Endothelial cell of umbilical vein (primary cell): ENCODE data around the gene TM9SF3. TPM values are rescaled to one million over a fixed set of nuclear protein-coding genes. Genes with fewer than 3 reads are reported as not detected.

Experiments used
- BruUV-seq: library from RNA; stranded (reverse); fragments of 400-500 nt; replicated peaks from 2 replicates; lab custom pipeline; 2021; lab: Mats Ljungman, UMichigan
- CTCF ChIA-PET: fragments of 300-600, 350-600 bp; sonication (Branson Sonifier 250); formaldehyde crosslinking; loops from one replicate; lab custom pipeline; 2021; ENCODE audit warnings: antibody characterized with exemption, inconsistent platforms; lab: Charles Lee
- POLR2A ChIA-PET: fragments of 300-600, 350-600 bp; sonication (Branson Sonifier 250); formaldehyde crosslinking; loops from one replicate; lab custom pipeline; 2021; ENCODE audit warnings: antibody characterized with exemption, inconsistent platforms; lab: Charles Lee
- DNase-seq: peaks from one replicate; pipeline ENCODE4 v3.0.0-alpha.2; 2011; ENCODE audit warnings: low read depth, low spot score
- FAIRE-seq: peaks from 2 replicates; lab custom pipeline; 2011; peaks lifted over from hg19 to GRCh38; lab: Jason Lieb, UNC
- H2AFZ ChIP-seq: 2 replicates; pipeline ENCODE4 v1.6.0; 2012; ENCODE audit warnings: low read depth, low read length, control low read depth, inconsistent platforms
- H3K27ac ChIP-seq: 2 replicates; pipeline ENCODE4 v1.5.1; 2011; ENCODE audit warnings: low read depth, mild to moderate bottlenecking, control low read depth, low read length, moderate library complexity; ENCODE audit not compliant: insufficient read depth
- H3K27me3 ChIP-seq, 2 experiments: 2 replicates each; pipeline versions ENCODE4 v1.6.0 to v1.6.1; 2011; ENCODE audit warnings: low read length in 2 of 2, mixed read lengths in 1 of 2; ENCODE audit not compliant: control insufficient read depth in 2 of 2, insufficient read depth in 2 of 2
- H3K36me3 ChIP-seq, 2 experiments: 2 replicates in 1 of 2; 3 replicates in 1 of 2; pipeline ENCODE4 v1.5.1; 2011; ENCODE audit warnings: low read length in 2 of 2, mild to moderate bottlenecking in 1 of 2, moderate library complexity in 1 of 2; ENCODE audit not compliant: control insufficient read depth in 2 of 2, insufficient read depth in 2 of 2; ENCODE audit errors: extremely low read depth in 1 of 2
- H3K4me1 ChIP-seq: 3 replicates; pipeline ENCODE4 v1.5.1; 2011; ENCODE audit warnings: mild to moderate bottlenecking, low read length; ENCODE audit not compliant: control insufficient read depth, insufficient read depth; ENCODE audit errors: extremely low read depth
- H3K4me2 ChIP-seq: 2 replicates; pipeline ENCODE4 v1.6.1; 2011; ENCODE audit warnings: low read length, control low read depth, mixed read lengths; ENCODE audit not compliant: insufficient read depth
- H3K4me3 ChIP-seq, 3 experiments: fragments of 200-600 bp in 1 of 3; sonication (generic), shearing (Covaris generic) in 1 of 3; replicated peaks in 1 of 3; 2 replicates each; pipeline ENCODE4 v1.5.1; 2011 to 2016; ENCODE audit warnings: control low read depth in 3 of 3, low read length in 3 of 3, mild to moderate bottlenecking in 2 of 3, inconsistent platforms in 1 of 3, low read depth in 1 of 3, moderate library complexity in 1 of 3; ENCODE audit not compliant: insufficient read depth in 1 of 3
- H3K79me2 ChIP-seq: 2 replicates; pipeline ENCODE4 v1.6.0; 2012; ENCODE audit warnings: low read length, inconsistent platforms; ENCODE audit not compliant: control insufficient read depth, insufficient read depth
- H3K9ac ChIP-seq: replicated peaks from 2 replicates; pipeline ENCODE3; 2011; ENCODE audit warnings: low read length, control low read depth; ENCODE audit not compliant: insufficient read depth; ENCODE audit errors: extremely low read depth
- H3K9me1 ChIP-seq: replicated peaks from 3 replicates; pipeline ENCODE4 v1.6.0; 2011; ENCODE audit warnings: mild to moderate bottlenecking, low read length; ENCODE audit not compliant: control insufficient read depth, insufficient read depth; ENCODE audit errors: extremely low read depth
- H3K9me3 ChIP-seq: replicated peaks from 2 replicates; pipeline ENCODE4 v1.5.1; 2012; ENCODE audit warnings: low read length, inconsistent platforms; ENCODE audit not compliant: control insufficient read depth, insufficient read depth
- H4K20me1 ChIP-seq: replicated peaks from 2 replicates; pipeline ENCODE3; 2011; ENCODE audit warnings: mild to moderate bottlenecking, low read length; ENCODE audit not compliant: control insufficient read depth, insufficient read depth; ENCODE audit errors: extremely low read depth
- EZH2 ChIP-seq: IDR thresholded peaks from 2 replicates; pipeline ENCODE4 v1.6.1; 2012; ENCODE audit warnings: borderline replicate concordance, low read depth, mild to moderate bottlenecking, moderate library complexity, low read length, inconsistent platforms; ENCODE audit not compliant: severe bottlenecking
- FOS ChIP-seq: IDR thresholded peaks from 2 replicates; pipeline ENCODE4 v1.6.1; 2011; ENCODE audit warnings: mild to moderate bottlenecking, low read length, moderate library complexity, borderline replicate concordance; ENCODE audit not compliant: insufficient read depth
- GATA2 ChIP-seq: IDR thresholded peaks from 2 replicates; pipeline ENCODE4 v1.7.0; 2011; ENCODE audit warnings: low read depth, mild to moderate bottlenecking, moderate library complexity, mixed read lengths, low read length; ENCODE audit not compliant: insufficient read length, insufficient read depth
- JUN ChIP-seq: IDR thresholded peaks from 2 replicates; pipeline ENCODE4 v1.6.1; 2011; ENCODE audit warnings: borderline replicate concordance, low read depth; ENCODE audit not compliant: insufficient read length, insufficient read depth
- MYC ChIP-seq: IDR thresholded peaks from one replicate; pipeline ENCODE4 v1.6.1; 2011; ENCODE audit warnings: mild to moderate bottlenecking, low read depth, low read length
- POLR2A ChIP-seq: IDR thresholded peaks from 2 replicates; pipeline ENCODE4 v1.6.1; 2012; ENCODE audit warnings: low read depth, mild to moderate bottlenecking, control low read depth, low read length
- POLR2AphosphoS5 ChIP-seq: IDR thresholded peaks from 2 replicates; pipeline ENCODE4 v1.6.1; 2012; ENCODE audit warnings: low read depth, mild to moderate bottlenecking, control low read depth, low read length, moderate library complexity; ENCODE audit not compliant: insufficient read depth
- dilution Hi-C: fragments of 300-500 bp; cut with MboI; formaldehyde crosslinking; loops from one replicate; pipeline ENCODE4 v1.15.0; 2019; ENCODE audit warnings: low sequenced_read_pairs; ENCODE audit not compliant: extremely low pct_ligation_motif_present
- intact Hi-C: fragments of 100-400 bp; cut with micrococcal nuclease; formaldehyde crosslinking; loops from one replicate; pipeline ENCODE4 v1.10.0; 2022
- polyA plus RNA-seq, 4 experiments: library from polyadenylated mRNA; depleted of rRNA in 3 of 4; stranded (reverse) in 3 of 4; unstranded in 1 of 4; fragments of >200 nt; gene quantifications; 2 replicates each; pipeline versions ENCODE4 v1.2.1 to v1.2.3, GENCODE V29; 2011 to 2012; ENCODE audit warnings: missing spikeins in 1 of 4
- total RNA-seq: library from RNA; stranded (reverse); gene quantifications from 2 replicates; pipeline ENCODE4 v1.2.3, GENCODE V29; 2021
- TF ChIP-seq, protein P1 (sequence below), 2 donors: IDR thresholded peaks; 1 replicate in 1 of 2; 2 replicates in 1 of 2; pipeline ENCODE4 v1.5.1; 2011; ENCODE audit warnings: low read length in 2 of 2, mild to moderate bottlenecking in 2 of 2, moderate library complexity in 2 of 2, control low read depth in 1 of 2, inconsistent platforms in 1 of 2, low read depth in 1 of 2; ENCODE audit not compliant: insufficient read depth in 1 of 2; ENCODE audit errors: extremely low read depth in 1 of 2
- TF ChIP-seq, protein P2 (sequence below): IDR thresholded peaks from 2 replicates; pipeline ENCODE4 v1.6.1; 2011; ENCODE audit not compliant: insufficient read depth, insufficient read length

The TM9SF3 gene
- total and polyA plus RNA-seq, 2 donors (not counting 3 experiments of a cell fraction or from before 2014, with no cell fraction given): 133 to 144 TPM

- POLR2A ChIA-PET: no interaction called here
- FAIRE-seq (no peak), DNase-seq (no peak)
- H3K9me1 ChIP-seq: no peaks in the 10 kb centered on the region
- TF ChIP-seq POLR2A: no peak
- TF ChIP-seq GATA2: no peak
- TF ChIP-seq JUN: no peak
- peaks cover 3 to 17% of the 10 kb centered on the region in 2 experiments for H3K27me3 ChIP-seq
- no peak overlapping the region for H3K9ac ChIP-seq
- no peak overlapping the region for H3K27ac ChIP-seq
- no peaks in the 10 kb centered on the region for H4K20me1 ChIP-seq
- H3K4me1 ChIP-seq: no peaks in the 10 kb centered on the region
- H3K79me2 ChIP-seq: no peaks in the 10 kb centered on the region
- no peak overlapping the region for H3K4me2 ChIP-seq
- intact Hi-C loops: no loop called here
- no peak overlapping the region for H3K4me3 ChIP-seq
- H3K9me3 ChIP-seq: no peaks in the 10 kb centered on the region
- BruUV-seq: no TSS peak
- dilution Hi-C loops: no loop called here
- CTCF ChIA-PET: interaction anchor here (1.2 kb wide), 1 partner anchor 15 kb away, joined by 3 read pairs; no protein-coding TSS in a partner anchor
- no peak overlapping the region for H2AFZ ChIP-seq
- no peaks in the 10 kb centered on the region for H3K36me3 ChIP-seq
These were observed 22.0 kb upstream of the TM9SF3 start for GRCh38 chr10:96608805-96609204.

DNA sequence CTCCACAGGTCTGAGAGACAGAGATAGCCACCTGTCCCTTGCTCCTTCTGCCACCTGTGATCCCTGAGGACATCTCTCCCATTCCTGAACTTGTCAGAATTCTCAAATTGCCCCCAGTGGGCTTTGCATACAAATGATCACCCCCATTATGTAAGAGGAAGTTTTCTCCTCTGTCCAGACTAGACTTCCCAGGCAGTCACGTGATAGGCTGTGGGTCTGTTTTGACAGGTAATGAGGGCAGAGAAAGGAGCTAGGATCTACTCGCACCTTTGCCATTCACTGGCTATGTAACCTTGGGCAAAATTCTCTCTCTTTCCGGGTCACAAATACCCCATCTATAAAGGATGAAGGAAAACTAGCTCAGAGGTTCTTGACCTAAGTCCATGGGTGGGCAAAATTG lies 21.4 kb upstream of the TM9SF3 start:
- dilution Hi-C loops (no loop called here), intact Hi-C loops (no loop called here)
- TF ChIP-seq FOS (no peak), POLR2A (no peak), POLR2AphosphoS5 (no peak), JUN (no peak), MYC (no peak), EZH2 (no peak), GATA2 (no peak)
- TF ChIP-seq, protein P1, sequence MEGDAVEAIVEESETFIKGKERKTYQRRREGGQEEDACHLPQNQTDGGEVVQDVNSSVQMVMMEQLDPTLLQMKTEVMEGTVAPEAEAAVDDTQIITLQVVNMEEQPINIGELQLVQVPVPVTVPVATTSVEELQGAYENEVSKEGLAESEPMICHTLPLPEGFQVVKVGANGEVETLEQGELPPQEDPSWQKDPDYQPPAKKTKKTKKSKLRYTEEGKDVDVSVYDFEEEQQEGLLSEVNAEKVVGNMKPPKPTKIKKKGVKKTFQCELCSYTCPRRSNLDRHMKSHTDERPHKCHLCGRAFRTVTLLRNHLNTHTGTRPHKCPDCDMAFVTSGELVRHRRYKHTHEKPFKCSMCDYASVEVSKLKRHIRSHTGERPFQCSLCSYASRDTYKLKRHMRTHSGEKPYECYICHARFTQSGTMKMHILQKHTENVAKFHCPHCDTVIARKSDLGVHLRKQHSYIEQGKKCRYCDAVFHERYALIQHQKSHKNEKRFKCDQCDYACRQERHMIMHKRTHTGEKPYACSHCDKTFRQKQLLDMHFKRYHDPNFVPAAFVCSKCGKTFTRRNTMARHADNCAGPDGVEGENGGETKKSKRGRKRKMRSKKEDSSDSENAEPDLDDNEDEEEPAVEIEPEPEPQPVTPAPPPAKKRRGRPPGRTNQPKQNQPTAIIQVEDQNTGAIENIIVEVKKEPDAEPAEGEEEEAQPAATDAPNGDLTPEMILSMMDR (IDR thresholded peaks at IDR 0.05; ENCODE audit: extremely low read depth in 1 of 2, insufficient read depth in 1 of 2, low read depth in 1 of 2, low read length in 2 of 2): no peak
- TF ChIP-seq, protein P2, sequence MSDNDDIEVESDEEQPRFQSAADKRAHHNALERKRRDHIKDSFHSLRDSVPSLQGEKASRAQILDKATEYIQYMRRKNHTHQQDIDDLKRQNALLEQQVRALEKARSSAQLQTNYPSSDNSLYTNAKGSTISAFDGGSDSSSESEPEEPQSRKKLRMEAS: no peak
- no peak overlapping the region for H3K4me2 ChIP-seq
- H3K9ac ChIP-seq: no peak overlapping the region
- H3K36me3 ChIP-seq: no peaks in the 10 kb centered on the region
- no TSS peak for BruUV-seq
- H3K27me3 ChIP-seq: peaks cover 3 to 17% of the 10 kb centered on the region in 2 experiments
- H3K9me3 ChIP-seq: no peaks in the 10 kb centered on the region
- no peaks in the 10 kb centered on the region for H3K4me1 ChIP-seq
- no peaks in the 10 kb centered on the region for H3K9me1 ChIP-seq
- no peaks in the 10 kb centered on the region for H3K79me2 ChIP-seq
- ChIA-PET POLR2A (no interaction called here), CTCF (no interaction called here)
- no peak overlapping the region for H3K27ac ChIP-seq
- FAIRE-seq (no peak), DNase-seq (no peak)
- H3K4me3 ChIP-seq: no peak overlapping the region
- H4K20me1 ChIP-seq: no peaks in the 10 kb centered on the region
- H2AFZ ChIP-seq: no peak overlapping the region
